ENCODE data around the gene SNX22. TPM values are rescaled to one million over a fixed set of nuclear protein-coding genes. Genes with fewer than 3 reads are reported as not detected.

Gene SNX22
- total and polyA plus RNA-seq, 2 of the 8 experiments (the other 6 are each of a cell fraction or from before 2014, with no cell fraction given) = 4.9 TPM

DNA sequence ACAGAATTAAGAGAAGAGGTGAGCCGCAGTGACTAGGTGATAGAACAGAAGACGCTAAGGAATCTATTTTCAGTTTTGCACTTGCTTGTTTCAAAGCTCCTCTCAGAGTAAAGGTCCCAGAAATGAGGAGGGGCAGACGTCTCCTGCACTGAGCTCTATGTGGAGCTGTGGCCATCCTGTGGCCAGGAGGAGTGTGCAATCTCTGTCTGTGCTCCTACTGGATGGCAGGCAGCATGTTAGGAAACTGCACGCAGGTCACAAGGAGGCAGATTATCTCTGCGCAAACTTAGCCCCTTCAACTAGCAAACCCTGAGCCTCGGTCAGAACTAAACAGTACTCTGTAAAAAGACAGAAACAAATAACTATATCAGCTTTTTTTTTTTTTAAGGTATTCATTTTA lies 42.4 kb downstream of the SNX22 start:
- H3K9ac ChIP-seq (replicated peaks in 1 of 4; ENCODE audit: extremely low read depth in 1 of 4, low read depth in 3 of 4, low read length in 3 of 4) = no peak overlapping the region; a peak in 1 of 7 replicates
- POLR2A ChIA-PET (ENCODE audit: partially characterized antibody) = interaction anchor here (1.3 kb wide), 1 partner anchor 408 kb away, joined by 3 read pairs; no protein-coding TSS in a partner anchor
- no peaks in the 10 kb centered on the region for H3K79me2 ChIP-seq (ENCODE audit: control insufficient read depth in 1 of 2, insufficient read depth in 2 of 2, low read length in 2 of 2)
- no peak overlapping the region for H4K91ac ChIP-seq (replicated peaks; ENCODE audit: insufficient read length, low read length)
- no peaks in the 10 kb centered on the region for H3K27me3 ChIP-seq (replicated peaks in 1 of 4; ENCODE audit: control insufficient read depth in 3 of 4, extremely low read depth in 1 of 4, insufficient read depth in 3 of 4, low read length in 3 of 4)
- no peaks in the 10 kb centered on the region for H3K36me3 ChIP-seq (ENCODE audit: control insufficient read depth in 2 of 4, insufficient read depth in 4 of 4, low read length in 3 of 4)
- no peaks in the 10 kb centered on the region for H3K79me1 ChIP-seq (ENCODE audit: low read depth, low read length)
- no peak overlapping the region for H3K4ac ChIP-seq (replicated peaks; ENCODE audit: insufficient read length, low read depth, low read length)
- H3K4me2 ChIP-seq (ENCODE audit: insufficient read depth in 1 of 2, low read depth in 2 of 2, low read length in 2 of 2) = no peak overlapping the region
- H3K4me1 ChIP-seq (replicated peaks in 1 of 4; ENCODE audit: control insufficient read depth in 3 of 4, insufficient read depth in 4 of 4, low read length in 3 of 4) = no peaks in the 10 kb centered on the region
- no peak overlapping the region for H4K5ac ChIP-seq (ENCODE audit: insufficient read length, low read depth, low read length)
- H3K4me3 ChIP-seq (ENCODE audit: extremely low read depth in 1 of 4, insufficient read depth in 2 of 4, low read depth in 3 of 4, low read length in 4 of 4) = no peak overlapping the region
- H3K18ac ChIP-seq (ENCODE audit: extremely low read depth, low read length) = no peak overlapping the region
- H3K27ac ChIP-seq (ENCODE audit: low read depth, low read length) = no peak overlapping the region
- no peak overlapping the region for H3K23ac ChIP-seq (ENCODE audit: insufficient read length)
- WGBS, 2 experiments (ENCODE audit: extremely low coverage in 1 of 2, insufficient coverage in 1 of 2, insufficient read length in 1 of 2, insufficient replicate concordance in 2 of 2, low coverage in 1 of 2, low lambda C conversion rate in 2 of 2, missing lambda C conversion rate in 1 of 2) = 91% methylated on average over 6 of the region's 6 CpGs; no CpG with 5 or more reads in 1 of the 2 experiments
- no peaks in the 10 kb centered on the region for H4K20me1 ChIP-seq (replicated peaks in 1 of 2; ENCODE audit: control insufficient read depth in 1 of 2, insufficient read depth in 2 of 2, low read length in 2 of 2)
- no peak overlapping the region for H2AFZ ChIP-seq (ENCODE audit: low read length)
- FAIRE-seq (no peak), DNase-seq (ENCODE audit: low read depth in 1 of 2, low spot score in 2 of 2) (no peak)
- H3K23me2 ChIP-seq (ENCODE audit: low read depth, low read length) = no peaks in the 10 kb centered on the region
- H3K56ac ChIP-seq (replicated peaks; ENCODE audit: insufficient read length, low read depth, low read length) = no peak overlapping the region
- no peak overlapping the region for H2BK15ac ChIP-seq (ENCODE audit: low read length)
- H3K14ac ChIP-seq (ENCODE audit: insufficient read length) = no peak overlapping the region
- no peak overlapping the region for H2BK12ac ChIP-seq (ENCODE audit: low read depth, low read length)
- H2BK20ac ChIP-seq (ENCODE audit: low read length) = no peak overlapping the region
- no peak overlapping the region for H2BK5ac ChIP-seq (ENCODE audit: low read depth, low read length)
- no peaks in the 10 kb centered on the region for H3K9me3 ChIP-seq (ENCODE audit: insufficient read depth in 2 of 2, low read depth in 1 of 2, low read length in 1 of 2)
- no peak for TF ChIP-seq RXRA (IDR thresholded peaks at IDR 0.05; ENCODE audit: insufficient read depth, low read depth, low read length)
- no peak for TF ChIP-seq EGR1 (IDR thresholded peaks at IDR 0.05; ENCODE audit: borderline replicate concordance, low read depth, low read length)
- TF ChIP-seq CTBP2 (IDR thresholded peaks at IDR 0.05; ENCODE audit: borderline replicate concordance, insufficient read depth, insufficient read length, low read length) = no peak
- no peak for TF ChIP-seq HDAC2 (IDR thresholded peaks at IDR 0.05; ENCODE audit: borderline replicate concordance in 1 of 2, low read depth in 2 of 2, low read length in 2 of 2)
- TF ChIP-seq BACH1 (IDR thresholded peaks at IDR 0.05; ENCODE audit: low read length) = no peak
- peak in 1 of 2 experiments; percentile 39; a peak in 1 of 4 replicates for TF ChIP-seq RAD21 (IDR thresholded peaks at IDR 0.05 in 1 of 2, conservative IDR thresholded peaks at IDR 0.05 in 1 of 2; ENCODE audit: low read depth in 2 of 2, low read length in 2 of 2)
- TF ChIP-seq RBBP5 (IDR thresholded peaks at IDR 0.05; ENCODE audit: borderline replicate concordance, low read depth, low read length) = no peak
- TF ChIP-seq, protein P1, sequence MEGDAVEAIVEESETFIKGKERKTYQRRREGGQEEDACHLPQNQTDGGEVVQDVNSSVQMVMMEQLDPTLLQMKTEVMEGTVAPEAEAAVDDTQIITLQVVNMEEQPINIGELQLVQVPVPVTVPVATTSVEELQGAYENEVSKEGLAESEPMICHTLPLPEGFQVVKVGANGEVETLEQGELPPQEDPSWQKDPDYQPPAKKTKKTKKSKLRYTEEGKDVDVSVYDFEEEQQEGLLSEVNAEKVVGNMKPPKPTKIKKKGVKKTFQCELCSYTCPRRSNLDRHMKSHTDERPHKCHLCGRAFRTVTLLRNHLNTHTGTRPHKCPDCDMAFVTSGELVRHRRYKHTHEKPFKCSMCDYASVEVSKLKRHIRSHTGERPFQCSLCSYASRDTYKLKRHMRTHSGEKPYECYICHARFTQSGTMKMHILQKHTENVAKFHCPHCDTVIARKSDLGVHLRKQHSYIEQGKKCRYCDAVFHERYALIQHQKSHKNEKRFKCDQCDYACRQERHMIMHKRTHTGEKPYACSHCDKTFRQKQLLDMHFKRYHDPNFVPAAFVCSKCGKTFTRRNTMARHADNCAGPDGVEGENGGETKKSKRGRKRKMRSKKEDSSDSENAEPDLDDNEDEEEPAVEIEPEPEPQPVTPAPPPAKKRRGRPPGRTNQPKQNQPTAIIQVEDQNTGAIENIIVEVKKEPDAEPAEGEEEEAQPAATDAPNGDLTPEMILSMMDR (IDR thresholded peaks at IDR 0.05; ENCODE audit: control extremely low read depth in 1 of 3, insufficient read depth in 1 of 3, low read depth in 1 of 3, low read length in 3 of 3) = peak in 2 of 3 experiments; percentile 2 to 12; a peak in 2 of 4 replicates
- no peak for TF ChIP-seq HDAC6 (IDR thresholded peaks at IDR 0.05; ENCODE audit: low read depth, low read length)
- H4K8ac ChIP-seq (ENCODE audit: extremely low read depth, insufficient read depth, low read length) = no peak overlapping the region
- H2AK5ac ChIP-seq (ENCODE audit: low read depth, low read length) = no peak overlapping the region
- H2BK120ac ChIP-seq (replicated peaks; ENCODE audit: low read depth, low read length) = no peak overlapping the region
- CTCF ChIA-PET (ENCODE audit: partially characterized antibody) = interaction anchor here (0.6 to 1.1 kb wide), 3 partner anchors 9 to 126 kb away, joined by 3 read pairs; no protein-coding TSS in a partner anchor
